ENCODE measurements around the gene RPUSD1. TPM values are rescaled to one million over a fixed set of nuclear protein-coding genes. Genes with fewer than 3 reads are reported as not detected.

Gene RPUSD1
- total and polyA plus RNA-seq, 2 donors (not counting 3 experiments of a cell fraction or from before 2014, with no cell fraction given) = 46.2 to 55.8 TPM

- no peak for DNase-seq (ENCODE audit: low read depth, low spot score)
- H3K4me1 ChIP-seq (ENCODE audit: control insufficient read depth, extremely low read depth, insufficient read depth, low read length) = no peaks in the 10 kb centered on the region
- ChIA-PET POLR2A (no interaction called here), CTCF (no interaction called here)
- BruUV-seq (replicated peaks) = no TSS peak
- no peak overlapping the region for H3K4me3 ChIP-seq (replicated peaks in 1 of 3; ENCODE audit: insufficient read depth in 1 of 3, low read depth in 1 of 3, low read length in 3 of 3)
- H3K27ac ChIP-seq (ENCODE audit: insufficient read depth, low read depth, low read length) = no peak overlapping the region
- peaks cover 11 to 18% of the 10 kb centered on the region in 2 experiments for H3K27me3 ChIP-seq (ENCODE audit: control insufficient read depth in 2 of 2, insufficient read depth in 2 of 2, low read length in 2 of 2)
- H2AFZ ChIP-seq (ENCODE audit: low read depth, low read length) = no peak overlapping the region
- dilution Hi-C loops (cut with MboI; ENCODE audit: extremely low pct_ligation_motif_present, low sequenced_read_pairs) (no loop called here), intact Hi-C loops (cut with micrococcal nuclease) (no loop called here)
- no peaks in the 10 kb centered on the region for H4K20me1 ChIP-seq (replicated peaks; ENCODE audit: control insufficient read depth, extremely low read depth, insufficient read depth, low read length)
- H3K79me2 ChIP-seq (ENCODE audit: control insufficient read depth, insufficient read depth, low read length) = no peaks in the 10 kb centered on the region
- no peak for TF ChIP-seq MYC (IDR thresholded peaks at IDR 0.05; ENCODE audit: low read depth, low read length)
- no peak for FAIRE-seq
- H3K4me2 ChIP-seq (ENCODE audit: insufficient read depth, low read length) = no peak overlapping the region
- no peaks in the 10 kb centered on the region for H3K36me3 ChIP-seq (ENCODE audit: control insufficient read depth in 2 of 2, extremely low read depth in 1 of 2, insufficient read depth in 2 of 2, low read length in 2 of 2)
- no peaks in the 10 kb centered on the region for H3K9me3 ChIP-seq (replicated peaks; ENCODE audit: control insufficient read depth, insufficient read depth, low read length)
- no peak overlapping the region for H3K9ac ChIP-seq (replicated peaks; ENCODE audit: extremely low read depth, insufficient read depth, low read length)
- H3K9me1 ChIP-seq (replicated peaks; ENCODE audit: control insufficient read depth, extremely low read depth, insufficient read depth, low read length) = no peaks in the 10 kb centered on the region
Observed at GRCh38 chr16:797120-797420, 8.9 kb upstream of the RPUSD1 start.

- H3K4me1 ChIP-seq (ENCODE audit: control insufficient read depth, extremely low read depth, insufficient read depth, low read length) = no peaks in the 10 kb centered on the region
- H2AFZ ChIP-seq (ENCODE audit: low read depth, low read length) = no peak overlapping the region
- no peak overlapping the region for H3K4me3 ChIP-seq (replicated peaks in 1 of 3; ENCODE audit: insufficient read depth in 1 of 3, low read depth in 1 of 3, low read length in 3 of 3)
- POLR2A ChIA-PET = no interaction called here
- no peaks in the 10 kb centered on the region for H3K9me1 ChIP-seq (replicated peaks; ENCODE audit: control insufficient read depth, extremely low read depth, insufficient read depth, low read length)
- peaks cover 11 to 15% of the 10 kb centered on the region in 2 experiments for H3K27me3 ChIP-seq (ENCODE audit: control insufficient read depth in 2 of 2, insufficient read depth in 2 of 2, low read length in 2 of 2)
- H4K20me1 ChIP-seq (replicated peaks; ENCODE audit: control insufficient read depth, extremely low read depth, insufficient read depth, low read length) = no peaks in the 10 kb centered on the region
- intact Hi-C loops (cut with micrococcal nuclease) (no loop called here), dilution Hi-C loops (cut with MboI; ENCODE audit: extremely low pct_ligation_motif_present, low sequenced_read_pairs) (no loop called here)
- FAIRE-seq = no peak
- H3K9me3 ChIP-seq (replicated peaks; ENCODE audit: control insufficient read depth, insufficient read depth, low read length) = no peaks in the 10 kb centered on the region
- H3K9ac ChIP-seq (replicated peaks; ENCODE audit: extremely low read depth, insufficient read depth, low read length) = no peak overlapping the region
- no peaks in the 10 kb centered on the region for H3K79me2 ChIP-seq (ENCODE audit: control insufficient read depth, insufficient read depth, low read length)
- no peak overlapping the region for H3K4me2 ChIP-seq (ENCODE audit: insufficient read depth, low read length)
- no peak for DNase-seq (ENCODE audit: low read depth, low spot score)
- no TSS peak for BruUV-seq (replicated peaks)
- H3K27ac ChIP-seq (ENCODE audit: insufficient read depth, low read depth, low read length) = no peak overlapping the region
- CTCF ChIA-PET = no interaction called here
- TF ChIP-seq EZH2 (IDR thresholded peaks at IDR 0.05; ENCODE audit: borderline replicate concordance, low read depth, low read length, severe bottlenecking) (no peak), CTCF (IDR thresholded peaks at IDR 0.05; ENCODE audit: extremely low read depth in 1 of 2, insufficient read depth in 1 of 2, low read depth in 1 of 2, low read length in 2 of 2) (no peak), MYC (IDR thresholded peaks at IDR 0.05; ENCODE audit: low read depth, low read length) (no peak), MAX (IDR thresholded peaks at IDR 0.05; ENCODE audit: insufficient read depth, insufficient read length) (no peak), POLR2AphosphoS5 (IDR thresholded peaks at IDR 0.05; ENCODE audit: insufficient read depth, low read depth, low read length) (no peak), GATA2 (IDR thresholded peaks at IDR 0.05; ENCODE audit: insufficient read depth, insufficient read length, low read depth, low read length) (no peak), FOS (IDR thresholded peaks at IDR 0.05; ENCODE audit: borderline replicate concordance, insufficient read depth, low read length) (no peak), POLR2A (IDR thresholded peaks at IDR 0.05; ENCODE audit: low read depth, low read length) (no peak)
- H3K36me3 ChIP-seq (ENCODE audit: control insufficient read depth in 2 of 2, extremely low read depth in 1 of 2, insufficient read depth in 2 of 2, low read length in 2 of 2) = no peaks in the 10 kb centered on the region
Observed at GRCh38 chr16:796296-797119, 8.3 kb upstream of the RPUSD1 start.
